Mammary epithelial cell (primary cell): ENCODE results near the gene SETDB1.

Experiments used
- CTCF ChIP-seq, 2 donors: IDR thresholded peaks in 1 of 2; conservative IDR thresholded peaks in 1 of 2; 2 replicates each; pipeline ENCODE4 v1.5.1; 2011 to 2012; ENCODE audit warnings: inconsistent platforms in 2 of 2, low read length in 2 of 2, mild to moderate bottlenecking in 2 of 2, control low read depth in 1 of 2, low read depth in 1 of 2; ENCODE audit not compliant: insufficient read depth in 1 of 2; ENCODE audit errors: extremely low read depth in 1 of 2
- EZH2 ChIP-seq: IDR thresholded peaks from 2 replicates; pipeline ENCODE4 v1.6.1; 2012; ENCODE audit warnings: low read length, inconsistent platforms, borderline replicate concordance

DNA sequence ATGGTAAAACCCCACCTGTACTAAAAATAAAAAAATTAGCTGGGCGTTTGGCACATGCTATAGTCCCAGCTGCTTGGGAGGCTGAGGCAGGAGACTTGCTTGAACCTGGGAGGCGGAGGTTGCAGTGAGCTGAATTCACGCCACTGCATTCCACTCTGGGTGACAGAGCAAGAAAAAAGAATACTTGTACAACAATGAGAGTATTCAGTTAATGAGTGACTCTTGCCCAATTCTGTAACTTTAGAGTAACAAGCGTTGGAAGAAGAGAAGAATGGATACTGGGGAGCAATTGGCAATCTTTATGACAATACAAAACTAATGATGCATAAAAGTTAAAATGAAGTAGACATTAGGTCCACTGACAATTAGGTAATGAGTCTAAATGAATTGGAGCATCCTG is 66.5 kb downstream of the SETDB1 start:
- TF ChIP-seq CTCF (conservative IDR thresholded peaks at IDR 0.05 in 1 of 2, IDR thresholded peaks at IDR 0.05 in 1 of 2; ENCODE audit: extremely low read depth in 1 of 2, insufficient read depth in 1 of 2, low read depth in 1 of 2, low read length in 2 of 2) (no peak), EZH2 (no peak)
